GM10248 (cell line): ENCODE measurements around the gene AUTS2.

Experiments used
- CTCF ChIA-PET: fragments of 300-600 bp; sonication (Branson Sonifier 250); formaldehyde crosslinking; extraction: SDS; loops from one replicate; lab custom pipeline; 2021; ENCODE audit warnings: antibody characterized with exemption; lab: Yijun Ruan, JAX
- POLR2A ChIA-PET: fragments of 350-650 bp; sonication (Branson Sonifier 250); formaldehyde crosslinking; extraction: SDS; loops from one replicate; lab custom pipeline; 2020; ENCODE audit warnings: antibody characterized with exemption; lab: Yijun Ruan, JAX
- DNase-seq: peaks from one replicate; pipeline ENCODE4 v3.0.0; 2012; ENCODE audit errors: extremely low spot score
- CTCF ChIP-seq: IDR thresholded peaks from 2 replicates; pipeline ENCODE4 v1.5.1; 2012; ENCODE audit warnings: mild to moderate bottlenecking, low read depth; ENCODE audit errors: extremely low read depth, missing control alignments, control extremely low read depth

Gene AUTS2

GRCh38 chr7:70736715-70737460 is 1138.6 kb downstream of the AUTS2 start:
- no peak for TF ChIP-seq CTCF
- CTCF ChIA-PET = no interaction called here
- POLR2A ChIA-PET = no interaction called here
- DNase-seq = no peak

GRCh38 chr7:70738151-70738885 is 1140.0 kb downstream of the AUTS2 start:
- no peak for DNase-seq
- POLR2A ChIA-PET = no interaction called here
- CTCF ChIA-PET = interaction anchor here (1.3 to 2.9 kb wide), 4 partner anchors 11 to 18 kb away, joined by 3 to 18 read pairs (median 4); no protein-coding TSS in a partner anchor
- no peak for TF ChIP-seq CTCF

- CTCF ChIA-PET = interaction anchor here (0.8 to 2.9 kb wide), 5 partner anchors 9 to 41 kb away, joined by 3 to 18 read pairs (median 5); no protein-coding TSS in a partner anchor
- no peak for DNase-seq
- TF ChIP-seq CTCF = no peak
- POLR2A ChIA-PET = no interaction called here
These were observed 1141.5 kb downstream of the AUTS2 start for GRCh38 chr7:70739646-70740210.

- no peak for DNase-seq
- ChIA-PET CTCF (interaction anchor here (1.0 to 2.0 kb wide), 4 partner anchors 9 to 43 kb away, joined by 3 to 5 read pairs (median 4); no protein-coding TSS in a partner anchor), POLR2A (no interaction called here)
- TF ChIP-seq CTCF = no peak
These were observed 1143.4 kb downstream of the AUTS2 start for GRCh38 chr7:70741666-70742065.

GRCh38 chr7:70743531-70744325 is 1145.5 kb downstream of the AUTS2 start:
- POLR2A ChIA-PET = no interaction called here
- CTCF ChIA-PET = interaction anchor here (0.9 to 2.0 kb wide), 3 partner anchors 10 to 45 kb away, joined by 3 to 6 read pairs (median 5); no protein-coding TSS in a partner anchor
- no peak for DNase-seq
- TF ChIP-seq CTCF = no peak
